Natural killer cell (primary cell): ENCODE results near the gene BTD. TPM values are rescaled to one million over a fixed set of nuclear protein-coding genes. Genes with fewer than 3 reads are reported as not detected.

Experiments
- ATAC-seq, 3 donors: fragments of 150-1000 bp in 2 of 3; fragments of 200-7000 bp in 1 of 3; cut with Tn5 transposase; 1 replicate in 1 of 3; 2 replicates in 2 of 3; pipeline ENCODE4 v1.10.0; 2021; ENCODE audit warnings: mild to moderate bottlenecking in 2 of 3, moderate library complexity in 2 of 3
- DNase-seq, 2 donors: peaks; one replicate each; pipeline versions ENCODE4 v3.0.0 to v3.0.0-alpha.2; 2013 to 2021; ENCODE audit warnings: mixed read lengths in 1 of 2
- H3K27ac ChIP-seq: one replicate; pipeline ENCODE4 v1.5.1; 2013; ENCODE audit warnings: mild to moderate bottlenecking, low read length
- H3K27me3 ChIP-seq: one replicate; pipeline ENCODE4 v1.6.1; 2013; ENCODE audit warnings: low read length; ENCODE audit not compliant: control insufficient read depth, insufficient read depth
- H3K36me3 ChIP-seq: one replicate; pipeline ENCODE4 v1.6.1; 2013; ENCODE audit warnings: low read length; ENCODE audit not compliant: control insufficient read depth, insufficient read depth
- H3K4me1 ChIP-seq: one replicate; pipeline ENCODE4 v1.6.1; 2013; ENCODE audit warnings: low read length; ENCODE audit not compliant: control insufficient read depth, insufficient read depth
- H3K4me3 ChIP-seq: one replicate; pipeline ENCODE4 v1.5.1; 2013; ENCODE audit warnings: low read length
- H3K9me3 ChIP-seq: one replicate; pipeline ENCODE4 v1.6.1; 2013; ENCODE audit warnings: low read length; ENCODE audit not compliant: control insufficient read depth, insufficient read depth
- H3K27ac Mint-ChIP-seq, 2 donors: one replicate each; pipeline ENCODE4 v1.8.0; 2022; ENCODE audit warnings: mild to moderate bottlenecking in 2 of 2, mixed read lengths in 2 of 2, moderate library complexity in 1 of 2
- H3K27me3 Mint-ChIP-seq, 2 donors: one replicate each; pipeline ENCODE4 v1.8.0; 2022; ENCODE audit warnings: low read depth in 2 of 2, mixed read lengths in 2 of 2
- H3K36me3 Mint-ChIP-seq: one replicate; pipeline ENCODE4 v1.8.0; 2022; ENCODE audit warnings: mixed read lengths
- H3K4me1 Mint-ChIP-seq, 2 donors: one replicate each; pipeline ENCODE4 v1.8.0; 2022; ENCODE audit warnings: mixed read lengths in 2 of 2
- H3K4me3 Mint-ChIP-seq: one replicate; pipeline ENCODE4 v1.8.0; 2022; ENCODE audit warnings: mild to moderate bottlenecking, moderate library complexity, mixed read lengths
- H3K9me3 Mint-ChIP-seq, 2 donors: one replicate each; pipeline ENCODE4 v1.8.0; 2022; ENCODE audit warnings: mixed read lengths in 2 of 2
- CTCF ChIP-seq: fragments of 200-600 bp; IDR thresholded peaks from one replicate; pipeline ENCODE4 v1.8.0; 2022; ENCODE audit warnings: antibody characterized with exemption
- WGBS: methylation state at CpG from one replicate; pipeline ENCODE4 v1.1.7; 2013; ENCODE audit warnings: missing lambda C conversion rate; ENCODE audit not compliant: insufficient coverage; 5-methylcytosine and 5-hydroxymethylcytosine counted together
- intact Hi-C: fragments of 100-400 bp; cut with micrococcal nuclease; formaldehyde crosslinking; loops from one replicate; pipeline ENCODE4 v1.14.2; 2022
- total RNA-seq, 4 donors: library from RNA; stranded (reverse); fragments of 120-200 nt in 1 of 4; gene quantifications; one replicate each; pipeline versions ENCODE4 v1.2.3 to v1.2.4, GENCODE V29; 2013 to 2022

BTD gene
- total RNA-seq, 3 donors from 2014 or later (not counting 1 experiment from before 2014, with no cell fraction given): 19.9 to 27.5 (median 23.6) TPM

DNA sequence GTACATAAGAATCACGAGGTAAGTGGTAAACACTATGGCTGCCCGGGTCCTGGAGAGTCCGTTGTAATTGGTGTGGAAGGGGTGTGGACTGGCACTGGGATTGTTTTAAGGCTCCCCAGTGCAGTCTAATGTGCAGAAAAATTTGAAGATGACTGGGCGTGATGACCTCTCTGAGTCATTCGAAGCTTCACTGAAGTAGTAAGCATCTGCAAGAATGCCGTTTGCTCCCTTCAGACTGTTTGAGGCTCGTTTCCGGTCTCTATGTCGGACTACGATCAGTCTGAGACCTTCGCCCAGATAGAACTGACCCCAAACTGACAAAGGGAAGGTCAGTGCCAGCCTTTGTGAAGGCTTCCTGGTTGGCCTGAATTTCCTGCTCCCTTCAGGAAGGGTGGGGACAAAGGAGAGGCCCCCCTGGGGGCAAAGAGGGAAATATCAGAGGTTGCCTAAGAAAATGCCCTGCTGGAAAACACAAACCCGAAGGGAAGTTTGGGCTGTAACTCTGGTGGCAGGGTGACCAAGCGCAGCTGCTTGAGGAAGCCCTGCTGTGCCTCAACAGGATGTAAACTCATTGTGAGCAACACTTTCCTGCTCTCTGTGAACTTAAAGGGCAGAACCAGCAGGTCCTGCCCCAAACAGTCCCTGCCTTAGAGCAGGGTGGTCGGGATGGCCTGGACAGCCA, 34.6 kb downstream of the BTD start:
- Histone ChIP-seq H3K27me3 (no peaks in the 10 kb centered on the region), H3K36me3 (no peaks in the 10 kb centered on the region), H3K4me3 (no peak overlapping the region), H3K27ac (peak overlapping the region; percentile 47), H3K4me1 (peaks cover 27% of the 10 kb centered on the region), H3K9me3 (no peaks in the 10 kb centered on the region)
- ATAC-seq (peak; percentile 71 to 82 (median 82)), DNase-seq (peak; percentile 20 to 50)
- H3K4me1 Mint-ChIP-seq: peaks cover 44 to 49% of the 10 kb centered on the region in 2 donors
- H3K36me3 Mint-ChIP-seq: no peaks in the 10 kb centered on the region
- 58% methylated on average over 13 of the region's 14 CpGs for WGBS
- no peaks in the 10 kb centered on the region for H3K9me3 Mint-ChIP-seq
- peak overlapping the region; percentile 70 for H3K4me3 Mint-ChIP-seq
- no peak for TF ChIP-seq CTCF
- peak overlapping the region; percentile 49 to 79 for H3K27ac Mint-ChIP-seq
- H3K27me3 Mint-ChIP-seq: no peaks in the 10 kb centered on the region
- intact Hi-C loops: no loop called here

GRCh38 chr3:15637131-15637951, 35.8 kb downstream of the BTD start:
- intact Hi-C loops: no loop called here
- DNase-seq (peak in 1 of 2 donors; percentile 20), ATAC-seq (peak in 2 of 3 donors; percentile 30 to 47)
- WGBS: 58% methylated on average over 6 of the region's 7 CpGs
- H3K9me3 Mint-ChIP-seq: no peaks in the 10 kb centered on the region
- no peaks in the 10 kb centered on the region for H3K27me3 Mint-ChIP-seq
- no peaks in the 10 kb centered on the region for H3K9me3 ChIP-seq
- H3K36me3 Mint-ChIP-seq: no peaks in the 10 kb centered on the region
- peaks cover 34 to 38% of the 10 kb centered on the region in 2 donors for H3K4me1 Mint-ChIP-seq
- no peak for TF ChIP-seq CTCF
- peak overlapping the region; percentile 29 to 66 for H3K27ac Mint-ChIP-seq
- no peaks in the 10 kb centered on the region for H3K36me3 ChIP-seq
- H3K4me1 ChIP-seq: peaks cover 27% of the 10 kb centered on the region
- no peak overlapping the region for H3K27ac ChIP-seq
- H3K4me3 Mint-ChIP-seq: peak overlapping the region; percentile 41
- no peaks in the 10 kb centered on the region for H3K27me3 ChIP-seq
- H3K4me3 ChIP-seq: no peak overlapping the region

DNA sequence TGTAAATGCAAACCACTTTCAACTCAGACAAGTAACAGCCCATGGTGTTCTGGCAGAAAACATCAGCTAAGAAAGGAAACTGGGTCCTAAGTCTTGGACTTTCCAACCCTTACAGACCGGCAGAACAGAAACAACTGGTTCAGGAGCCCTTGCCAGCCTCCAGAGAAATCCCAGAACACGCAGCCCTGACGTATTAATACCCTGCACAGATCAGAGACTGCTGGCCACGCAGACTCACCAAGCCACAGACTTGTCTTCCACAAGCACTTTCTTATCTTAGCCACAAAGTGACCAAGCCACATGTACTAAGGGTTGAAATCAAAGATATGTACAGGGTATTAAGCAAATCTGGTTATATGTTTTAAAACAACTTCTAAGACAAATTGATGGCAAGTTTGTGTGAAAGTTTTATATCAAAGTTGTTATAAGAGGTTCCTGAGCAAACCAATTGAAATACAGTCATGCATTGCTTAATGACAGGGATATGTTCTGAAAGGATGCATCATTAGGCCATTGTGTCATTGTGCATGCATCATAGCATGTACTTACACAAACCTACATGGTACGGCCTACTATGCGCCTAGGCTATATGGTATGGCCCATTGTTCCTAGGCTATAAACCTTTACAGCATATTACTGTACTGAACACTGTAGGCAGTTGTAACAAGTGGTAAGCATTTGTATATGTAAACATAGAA, 36.8 kb downstream of the BTD start:
- WGBS: 67% methylated on average over 6 of the region's 6 CpGs
- Mint-ChIP-seq H3K27me3 (no peaks in the 10 kb centered on the region), H3K27ac (peak overlapping the region; percentile 29 to 66), H3K36me3 (no peaks in the 10 kb centered on the region), H3K4me3 (peak overlapping the region; percentile 37), H3K9me3 (no peaks in the 10 kb centered on the region), H3K4me1 (peaks cover 31 to 38% of the 10 kb centered on the region in 2 donors)
- Histone ChIP-seq H3K27me3 (no peaks in the 10 kb centered on the region), H3K4me3 (no peak overlapping the region), H3K27ac (no peak overlapping the region), H3K36me3 (no peaks in the 10 kb centered on the region), H3K9me3 (no peaks in the 10 kb centered on the region), H3K4me1 (peaks cover 27% of the 10 kb centered on the region)
- ATAC-seq (no peak), DNase-seq (no peak)
- intact Hi-C loops: no loop called here
- no peak for TF ChIP-seq CTCF
